ENCODE results near the gene TENM3. TPM values are rescaled to one million over a fixed set of nuclear protein-coding genes. Genes with fewer than 3 reads are reported as not detected.

The TENM3 gene
- total RNA-seq, 1 donor from 2014 or later = not detected

DNA sequence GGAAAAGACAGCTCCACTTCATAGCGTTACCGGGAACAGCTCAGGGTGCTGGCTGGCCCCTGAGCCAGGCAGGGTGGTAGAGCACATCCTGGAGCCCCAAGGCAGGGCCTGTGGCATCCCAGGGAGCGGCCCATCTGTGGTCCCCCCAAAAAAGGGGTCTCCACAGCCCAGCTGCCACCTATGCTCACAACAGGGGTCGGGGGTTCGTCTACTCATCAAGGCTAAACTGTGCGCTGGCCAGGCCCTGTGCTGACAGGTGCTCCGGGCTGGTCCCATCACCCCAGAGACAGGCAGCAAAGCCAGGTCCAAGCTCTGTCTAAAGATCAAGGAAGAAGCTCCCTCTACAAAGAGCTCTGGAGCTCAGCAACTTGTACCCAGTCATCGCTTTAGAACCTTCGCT lies 596.1 kb downstream of the TENM3 start:
- TF ChIP-seq, protein P1, sequence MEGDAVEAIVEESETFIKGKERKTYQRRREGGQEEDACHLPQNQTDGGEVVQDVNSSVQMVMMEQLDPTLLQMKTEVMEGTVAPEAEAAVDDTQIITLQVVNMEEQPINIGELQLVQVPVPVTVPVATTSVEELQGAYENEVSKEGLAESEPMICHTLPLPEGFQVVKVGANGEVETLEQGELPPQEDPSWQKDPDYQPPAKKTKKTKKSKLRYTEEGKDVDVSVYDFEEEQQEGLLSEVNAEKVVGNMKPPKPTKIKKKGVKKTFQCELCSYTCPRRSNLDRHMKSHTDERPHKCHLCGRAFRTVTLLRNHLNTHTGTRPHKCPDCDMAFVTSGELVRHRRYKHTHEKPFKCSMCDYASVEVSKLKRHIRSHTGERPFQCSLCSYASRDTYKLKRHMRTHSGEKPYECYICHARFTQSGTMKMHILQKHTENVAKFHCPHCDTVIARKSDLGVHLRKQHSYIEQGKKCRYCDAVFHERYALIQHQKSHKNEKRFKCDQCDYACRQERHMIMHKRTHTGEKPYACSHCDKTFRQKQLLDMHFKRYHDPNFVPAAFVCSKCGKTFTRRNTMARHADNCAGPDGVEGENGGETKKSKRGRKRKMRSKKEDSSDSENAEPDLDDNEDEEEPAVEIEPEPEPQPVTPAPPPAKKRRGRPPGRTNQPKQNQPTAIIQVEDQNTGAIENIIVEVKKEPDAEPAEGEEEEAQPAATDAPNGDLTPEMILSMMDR (IDR thresholded peaks at IDR 0.05) = no peak
- ChIA-PET CTCF (no interaction called here), POLR2A (no interaction called here)
- no peak overlapping the region for H3K4me3 Mint-ChIP-seq
- H3K36me3 Mint-ChIP-seq (ENCODE audit: low read depth) = no peaks in the 10 kb centered on the region
- H3K27ac Mint-ChIP-seq = no peak overlapping the region
- H3K9me3 Mint-ChIP-seq = no peaks in the 10 kb centered on the region
- intact Hi-C loops (cut with micrococcal nuclease) = no loop called here
- H3K27me3 Mint-ChIP-seq = peaks cover 30% of the 10 kb centered on the region
- H3K4me1 Mint-ChIP-seq = no peaks in the 10 kb centered on the region
- ATAC-seq (ENCODE audit: low read depth) (no peak), DNase-seq (no peak)

DNA sequence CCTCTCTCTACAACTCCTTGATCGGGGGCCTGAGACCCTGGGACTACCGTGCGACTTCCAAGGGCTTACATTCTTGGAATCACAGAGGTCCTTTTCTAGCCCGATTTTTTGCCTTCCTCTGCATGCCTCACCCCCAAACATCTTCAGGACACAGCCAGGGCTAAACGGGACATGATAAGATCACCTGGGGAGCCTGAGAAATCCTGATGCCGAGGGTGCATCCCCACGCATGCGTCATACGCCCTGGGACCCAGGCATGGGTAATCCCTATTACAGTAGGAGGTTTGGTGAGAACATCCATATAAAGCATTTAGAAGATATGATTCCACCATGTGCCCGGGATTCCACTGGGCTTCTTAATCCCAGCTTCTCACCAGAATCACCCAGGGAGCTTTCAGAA lies 596.9 kb downstream of the TENM3 start:
- DNase-seq = no peak
- ChIA-PET POLR2A (no interaction called here), CTCF (no interaction called here)
- peaks cover 32% of the 10 kb centered on the region for H3K27me3 Mint-ChIP-seq
- intact Hi-C loops (cut with micrococcal nuclease) = no loop called here
- no peaks in the 10 kb centered on the region for H3K9me3 Mint-ChIP-seq
- H3K4me1 Mint-ChIP-seq = no peaks in the 10 kb centered on the region
- no peak overlapping the region for H3K4me3 Mint-ChIP-seq
- H3K27ac Mint-ChIP-seq = no peak overlapping the region
- H3K36me3 Mint-ChIP-seq (ENCODE audit: low read depth) = no peaks in the 10 kb centered on the region
- TF ChIP-seq, protein P1 (IDR thresholded peaks at IDR 0.05) = no peak
- ATAC-seq (ENCODE audit: low read depth) = no peak

DNA sequence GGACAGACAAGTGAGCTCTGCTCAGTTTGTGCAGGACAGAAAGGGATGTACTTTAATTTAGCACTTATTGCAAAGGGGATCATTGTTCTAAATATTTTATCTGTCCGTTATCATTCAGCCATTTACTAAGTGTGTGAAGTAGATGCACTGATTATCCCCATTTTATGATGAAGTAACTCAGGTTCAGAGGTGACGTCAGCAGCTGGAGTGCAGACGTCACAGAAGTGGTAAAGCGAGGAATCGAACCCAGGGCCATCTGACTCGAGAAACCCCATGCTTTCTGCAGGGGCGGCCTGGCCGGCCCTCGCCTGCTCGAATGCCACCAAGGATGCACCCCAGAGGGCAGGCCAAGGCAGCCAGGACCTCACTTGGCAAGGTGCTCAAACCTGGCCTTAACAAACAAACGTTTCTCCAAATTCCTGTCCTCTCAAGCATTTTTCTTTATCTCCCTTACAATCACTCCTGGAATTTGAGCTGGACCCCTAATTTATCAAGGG lies 599.0 kb downstream of the TENM3 start:
- Mint-ChIP-seq H3K27ac (no peak overlapping the region), H3K4me1 (no peaks in the 10 kb centered on the region), H3K27me3 (peaks cover 12% of the 10 kb centered on the region), H3K9me3 (no peaks in the 10 kb centered on the region), H3K36me3 (ENCODE audit: low read depth) (no peaks in the 10 kb centered on the region), H3K4me3 (no peak overlapping the region)
- ChIA-PET POLR2A (no interaction called here), CTCF (no interaction called here)
- intact Hi-C loops (cut with micrococcal nuclease) = no loop called here
- no peak for ATAC-seq (ENCODE audit: low read depth)
- TF ChIP-seq, protein P1 (IDR thresholded peaks at IDR 0.05) = no peak
- no peak for DNase-seq

DNA sequence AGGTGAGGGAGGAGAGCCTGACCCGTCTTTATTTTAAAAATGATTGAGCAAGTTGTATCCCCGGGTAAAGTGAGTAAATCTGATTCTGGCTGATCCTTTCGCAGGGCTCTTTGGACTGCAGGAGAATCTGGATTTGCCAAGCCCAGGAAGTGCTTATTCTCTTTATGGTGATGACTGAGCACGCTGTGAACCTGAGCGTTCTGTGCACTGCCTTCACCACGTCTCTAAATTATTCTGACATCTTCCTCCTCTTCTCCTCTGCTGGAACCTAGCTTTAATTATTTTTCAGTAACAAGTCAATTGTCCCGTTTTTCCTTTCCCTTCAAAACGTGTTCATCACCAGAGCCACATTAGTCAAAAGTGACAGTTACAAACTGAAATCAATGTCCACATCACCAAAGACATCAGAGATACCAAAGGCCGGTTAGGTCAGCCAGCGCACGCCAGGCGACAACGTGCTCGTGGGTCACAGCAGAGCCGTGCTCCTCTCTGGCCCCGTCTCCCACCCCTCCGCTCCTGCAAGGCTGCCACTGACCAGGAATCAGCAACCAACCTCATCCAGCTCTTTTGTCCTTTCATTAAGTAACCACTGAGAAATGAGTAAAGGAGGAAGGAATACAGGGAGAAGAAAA lies 599.7 kb downstream of the TENM3 start:
- CTCF ChIA-PET = no interaction called here
- Mint-ChIP-seq H3K9me3 (no peaks in the 10 kb centered on the region), H3K27ac (no peak overlapping the region), H3K27me3 (peaks cover 11% of the 10 kb centered on the region), H3K36me3 (ENCODE audit: low read depth) (no peaks in the 10 kb centered on the region), H3K4me1 (no peaks in the 10 kb centered on the region), H3K4me3 (no peak overlapping the region)
- ATAC-seq (ENCODE audit: low read depth) (no peak), DNase-seq (no peak)
- intact Hi-C loops (cut with micrococcal nuclease) = no loop called here
- TF ChIP-seq, protein P1 (IDR thresholded peaks at IDR 0.05) = no peak
- POLR2A ChIA-PET = no interaction called here

DNA sequence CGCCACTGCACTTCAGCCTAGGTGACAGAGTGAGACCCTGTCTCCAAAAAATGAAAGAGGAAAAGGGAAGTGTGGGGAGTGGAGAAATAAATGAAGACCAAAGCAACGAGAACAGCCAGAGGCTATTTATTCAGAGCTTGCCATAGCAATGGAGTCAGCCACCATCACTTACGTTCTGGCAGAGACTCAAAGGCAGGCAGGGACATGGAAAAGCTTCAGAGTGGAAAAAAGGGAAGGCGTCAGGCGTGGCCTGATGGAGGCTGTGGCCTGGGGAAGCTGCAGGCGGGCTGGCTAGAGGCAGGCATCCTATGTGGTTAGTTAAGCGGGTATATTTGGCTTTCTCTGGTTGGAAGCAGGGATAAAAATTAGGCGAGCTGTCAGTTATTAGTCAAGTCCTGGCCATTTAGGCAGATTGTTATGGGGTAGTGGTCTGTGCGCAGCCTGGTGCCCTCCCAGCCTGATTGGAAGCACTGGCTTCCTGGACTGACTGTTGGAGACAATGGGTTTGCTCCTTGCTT lies 600.7 kb downstream of the TENM3 start:
- H3K27me3 Mint-ChIP-seq = peaks cover 7% of the 10 kb centered on the region
- DNase-seq (no peak), ATAC-seq (ENCODE audit: low read depth) (no peak)
- H3K36me3 Mint-ChIP-seq (ENCODE audit: low read depth) = no peaks in the 10 kb centered on the region
- no peak overlapping the region for H3K4me3 Mint-ChIP-seq
- H3K27ac Mint-ChIP-seq = no peak overlapping the region
- TF ChIP-seq, protein P1 (IDR thresholded peaks at IDR 0.05) = no peak
- ChIA-PET CTCF (no interaction called here), POLR2A (no interaction called here)
- H3K4me1 Mint-ChIP-seq = no peaks in the 10 kb centered on the region
- intact Hi-C loops (cut with micrococcal nuclease) = no loop called here
- H3K9me3 Mint-ChIP-seq = no peaks in the 10 kb centered on the region
